HepG2 (cell line): ENCODE measurements around the gene VPS26B.

ENCODE experiments used
- EP300 ChIP-seq, 3 experiments: sonication (generic) in 1 of 3; formaldehyde crosslinking in 1 of 3; IDR thresholded peaks; 2 replicates each; pipeline versions ENCODE4 v1.5.1 to v1.6.1; 2011 to 2020; ENCODE audit warnings: low read depth in 2 of 3, low read length in 2 of 3, borderline replicate concordance in 1 of 3, improper control_type of control experiment in 1 of 3, mild to moderate bottlenecking in 1 of 3, missing genetic modification reagents in 1 of 3, moderate library complexity in 1 of 3
- NFKB2 ChIP-seq: sonication (generic); formaldehyde crosslinking; IDR thresholded peaks from 2 replicates; pipeline ENCODE4 v1.4.0; 2020; ENCODE audit warnings: missing genetic modification reagents, borderline replicate concordance
- POLR2AphosphoS5 ChIP-seq: IDR thresholded peaks from 2 replicates; pipeline ENCODE4 v1.6.1; 2012; ENCODE audit warnings: low read depth, low read length
- RXRA ChIP-seq: sonication (generic); formaldehyde crosslinking; IDR thresholded peaks from 2 replicates; pipeline ENCODE4 v1.5.1; 2020; ENCODE audit warnings: missing genetic modification reagents
- SETDB1 ChIP-seq: sonication (generic); formaldehyde crosslinking; IDR thresholded peaks from 2 replicates; pipeline ENCODE4 v1.5.1; 2020; ENCODE audit warnings: missing genetic modification reagents, mild to moderate bottlenecking, borderline replicate concordance
- SP1 ChIP-seq, 2 experiments: fragments of 450-650 bp in 1 of 2; sonication (generic) in 1 of 2; formaldehyde crosslinking in 1 of 2; IDR thresholded peaks; 2 replicates each; pipeline versions ENCODE4 v1.4.0 to v1.6.1; 2016 to 2020; ENCODE audit warnings: missing genetic modification reagents in 1 of 2
- SUZ12 ChIP-seq: fragments of 150-350 bp; IDR thresholded peaks from 2 replicates; pipeline ENCODE4 v1.6.1; 2014; ENCODE audit warnings: low read depth, low read length
- ZNF331 ChIP-seq: sonication (generic); formaldehyde crosslinking; IDR thresholded peaks from 2 replicates; pipeline ENCODE4 v1.4.0; 2020; ENCODE audit warnings: missing genetic modification reagents
- TF ChIP-seq, protein P1 (sequence below): sonication (generic); formaldehyde crosslinking; IDR thresholded peaks from 2 replicates; pipeline ENCODE4 v1.4.0; 2020; ENCODE audit warnings: missing genetic modification reagents
- TF ChIP-seq, protein P2 (sequence below): sonication (generic); formaldehyde crosslinking; IDR thresholded peaks from 2 replicates; pipeline ENCODE4 v1.5.0; 2020; ENCODE audit warnings: mild to moderate bottlenecking, missing genetic modification reagents, moderate library complexity

DNA sequence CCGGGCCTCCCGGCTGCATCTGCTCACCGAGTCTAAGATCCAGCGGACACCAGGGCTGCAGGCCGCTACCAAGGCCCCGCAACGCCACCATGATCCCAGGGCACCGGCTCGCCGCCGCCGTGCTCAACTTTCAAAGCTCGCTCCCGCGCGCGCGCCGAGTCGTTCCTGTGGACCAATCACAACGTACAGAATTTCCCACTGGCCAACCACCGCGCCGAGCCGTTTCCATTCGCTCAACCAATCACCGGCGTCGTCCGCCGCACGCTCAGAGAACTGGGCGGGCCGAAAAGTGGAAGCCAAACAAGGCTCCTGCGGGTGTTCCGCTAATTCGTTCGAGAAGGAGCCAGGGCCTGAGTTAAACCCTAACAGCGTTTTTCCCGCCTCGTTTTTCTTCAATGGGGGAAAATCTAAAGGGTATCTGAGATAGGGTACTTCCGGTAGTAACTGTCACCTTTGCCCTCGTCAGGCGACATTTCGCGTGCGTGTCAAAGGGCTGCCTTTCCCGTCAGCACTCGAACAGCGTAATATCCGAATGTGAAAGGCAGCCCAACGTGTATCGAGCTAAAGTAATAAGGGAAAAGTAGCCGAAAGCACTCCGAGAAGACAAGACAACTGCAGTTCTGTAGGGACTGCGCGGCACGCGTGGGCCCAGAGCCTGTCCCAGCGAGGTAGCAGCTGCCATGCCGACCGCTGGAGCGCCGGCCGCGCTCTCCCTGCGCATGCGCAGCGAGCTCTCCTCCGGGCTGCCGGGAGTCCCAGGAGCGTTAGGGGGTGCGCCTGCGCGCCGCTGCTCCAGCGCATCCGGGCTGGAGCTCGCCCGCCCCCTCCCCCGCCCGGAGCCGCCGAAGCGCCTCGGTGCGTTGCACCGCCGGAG lies at the start of gene VPS26B, which contains the start of gene NCAPD3:
- TF ChIP-seq POLR2AphosphoS5 (peak; percentile 92), SETDB1 (CRISPR knock-in tag) (no peak), SUZ12 (no peak), NFKB2 (peak; percentile 75; the same call in 1 of the 2 replicates), ZNF331 (CRISPR knock-in tag) (no peak), EP300 (IDR thresholded peaks at IDR 0.05; ENCODE audit: low read depth in 2 of 2, low read length in 2 of 2) (no peak), EP300 (CRISPR knock-in tag; IDR thresholded peaks at IDR 0.05; ENCODE audit: borderline replicate concordance) (no peak), RXRA (CRISPR knock-in tag) (peak; percentile 29), SP1 (IDR thresholded peaks at IDR 0.05) (no peak), SP1 (CRISPR knock-in tag; IDR thresholded peaks at IDR 0.05) (no peak)
- TF ChIP-seq, protein P1, sequence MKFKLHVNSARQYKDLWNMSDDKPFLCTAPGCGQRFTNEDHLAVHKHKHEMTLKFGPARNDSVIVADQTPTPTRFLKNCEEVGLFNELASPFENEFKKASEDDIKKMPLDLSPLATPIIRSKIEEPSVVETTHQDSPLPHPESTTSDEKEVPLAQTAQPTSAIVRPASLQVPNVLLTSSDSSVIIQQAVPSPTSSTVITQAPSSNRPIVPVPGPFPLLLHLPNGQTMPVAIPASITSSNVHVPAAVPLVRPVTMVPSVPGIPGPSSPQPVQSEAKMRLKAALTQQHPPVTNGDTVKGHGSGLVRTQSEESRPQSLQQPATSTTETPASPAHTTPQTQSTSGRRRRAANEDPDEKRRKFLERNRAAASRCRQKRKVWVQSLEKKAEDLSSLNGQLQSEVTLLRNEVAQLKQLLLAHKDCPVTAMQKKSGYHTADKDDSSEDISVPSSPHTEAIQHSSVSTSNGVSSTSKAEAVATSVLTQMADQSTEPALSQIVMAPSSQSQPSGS: 0 out of 2 replicates have a peak, but pooled peaks have one; percentile 40
- TF ChIP-seq, protein P2, sequence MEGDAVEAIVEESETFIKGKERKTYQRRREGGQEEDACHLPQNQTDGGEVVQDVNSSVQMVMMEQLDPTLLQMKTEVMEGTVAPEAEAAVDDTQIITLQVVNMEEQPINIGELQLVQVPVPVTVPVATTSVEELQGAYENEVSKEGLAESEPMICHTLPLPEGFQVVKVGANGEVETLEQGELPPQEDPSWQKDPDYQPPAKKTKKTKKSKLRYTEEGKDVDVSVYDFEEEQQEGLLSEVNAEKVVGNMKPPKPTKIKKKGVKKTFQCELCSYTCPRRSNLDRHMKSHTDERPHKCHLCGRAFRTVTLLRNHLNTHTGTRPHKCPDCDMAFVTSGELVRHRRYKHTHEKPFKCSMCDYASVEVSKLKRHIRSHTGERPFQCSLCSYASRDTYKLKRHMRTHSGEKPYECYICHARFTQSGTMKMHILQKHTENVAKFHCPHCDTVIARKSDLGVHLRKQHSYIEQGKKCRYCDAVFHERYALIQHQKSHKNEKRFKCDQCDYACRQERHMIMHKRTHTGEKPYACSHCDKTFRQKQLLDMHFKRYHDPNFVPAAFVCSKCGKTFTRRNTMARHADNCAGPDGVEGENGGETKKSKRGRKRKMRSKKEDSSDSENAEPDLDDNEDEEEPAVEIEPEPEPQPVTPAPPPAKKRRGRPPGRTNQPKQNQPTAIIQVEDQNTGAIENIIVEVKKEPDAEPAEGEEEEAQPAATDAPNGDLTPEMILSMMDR: no peak; the same call in 1 of the 2 replicates
